ENCODE results near the gene MRPL16. TPM values are rescaled to one million over a fixed set of nuclear protein-coding genes. Genes with fewer than 3 reads are reported as not detected.

Gene MRPL16
- total and polyA plus RNA-seq, 2 of the 13 experiments (the other 11 are each of a cell fraction or from before 2014, with no cell fraction given): 45.3 to 62.6 TPM

- CTCF ChIA-PET (ENCODE audit: low intra/inter-chr PET ratio, low total read pairs): no interaction called here
- Histone ChIP-seq H3K4me2 (ENCODE audit: low read depth, low read length) (no peak overlapping the region), H3K9me3 (ENCODE audit: low read length) (no peaks in the 10 kb centered on the region), H3K4me1 (ENCODE audit: insufficient read depth, low read length) (peaks cover 15% of the 10 kb centered on the region), H3K9ac (ENCODE audit: insufficient read depth, low read depth, low read length) (no peak overlapping the region), H3K36me3 (replicated peaks in 1 of 2; ENCODE audit: control insufficient read depth in 1 of 2, insufficient read depth in 2 of 2, low read length in 2 of 2) (peaks cover 10 to 15% of the 10 kb centered on the region in 2 experiments; a peak in 4 of 5 replicates), H3K27ac (ENCODE audit: extremely low read length, insufficient read depth, low read length) (no peak overlapping the region), H3K27me3 (ENCODE audit: control insufficient read depth in 1 of 2, insufficient read depth in 2 of 2, low read length in 2 of 2) (no peaks in the 10 kb centered on the region), H4K20me1 (ENCODE audit: insufficient read depth, low read length) (no peaks in the 10 kb centered on the region), H3K79me2 (ENCODE audit: insufficient read depth, low read length) (no peaks in the 10 kb centered on the region), H3K4me3 (replicated peaks in 1 of 3; ENCODE audit: insufficient read depth in 1 of 3, low read depth in 2 of 3, low read length in 3 of 3) (no peak overlapping the region), H2AFZ (ENCODE audit: low read length) (no peak overlapping the region)
- no peak for ATAC-seq
- no peak for DNase-seq (ENCODE audit: low spot score)
- in situ Hi-C loops (cut with HindIII; ENCODE audit: extremely low pct_ligation_motif_present, low pct_unique_long_range_greater_than_20kb): no loop called here
- intact Hi-C loops (cut with micrococcal nuclease; ENCODE audit: unreplicated experiment): loop anchor here (1.0 to 5.0 kb wide), 2 partner anchors 12 to 36 kb away; no protein-coding TSS in a partner anchor
- no TSS peak for BruUV-seq (replicated peaks)
- POLR2A ChIA-PET: interaction anchor here (0.9 to 2.1 kb wide), 3 partner anchors 9 to 23 kb away, joined by 3 to 5 read pairs (median 3); partner anchors contain the start of gene MRPL16
- 93% methylated on average over 3 of the region's 3 CpGs for WGBS (ENCODE audit: low lambda C conversion rate)
- FAIRE-seq: no peak
- TF ChIP-seq AGO1 (IDR thresholded peaks at IDR 0.05; ENCODE audit: low read depth, low read length, poor library complexity, severe bottlenecking) (no peak), BATF2 (CRISPR knock-in tag; IDR thresholded peaks at IDR 0.05) (no peak), ZNF124 (CRISPR knock-in tag; IDR thresholded peaks at IDR 0.05) (no peak), SATB2 (CRISPR knock-in tag; IDR thresholded peaks at IDR 0.05) (no peak), ZNF597 (CRISPR knock-in tag; IDR thresholded peaks at IDR 0.05) (no peak), XBP1 (CRISPR knock-in tag; IDR thresholded peaks at IDR 0.05) (no peak), CSRNP2 (CRISPR knock-in tag; conservative IDR thresholded peaks at IDR 0.05; ENCODE audit: low read depth) (no peak), ZNF276 (CRISPR knock-in tag; IDR thresholded peaks at IDR 0.05; ENCODE audit: low read depth) (no peak), DPF2 (CRISPR knock-in tag; IDR thresholded peaks at IDR 0.05; ENCODE audit: borderline replicate concordance, low read depth) (no peak), ZBTB21 (CRISPR knock-in tag; IDR thresholded peaks at IDR 0.05) (no peak), ZNF782 (CRISPR knock-in tag; IDR thresholded peaks at IDR 0.05; ENCODE audit: borderline replicate concordance) (no peak), MLXIP (CRISPR knock-in tag; IDR thresholded peaks at IDR 0.05; ENCODE audit: borderline replicate concordance) (no peak), ZNF30 (CRISPR knock-in tag; IDR thresholded peaks at IDR 0.05) (no peak)
Observed at GRCh38 chr11:59787816-59788215, 22.8 kb downstream of the MRPL16 start.
